Cortex of kidney (tissue), 1 donor: Measurements from ENCODE around the gene SLC4A4.

Experiments used
- DNase-seq: peaks from one replicate; lab custom pipeline; 2025; lab: John Stamatoyannopoulos, UW

SLC4A4 gene

GRCh38 chr4:71338846-71339593 is at the start of gene SLC4A4:
Gene SLC4A4, plus strand, starts transcription at chr4:71339020.
- DNase-seq = no peak

GRCh38 chr4:71290074-71290473 is 48.7 kb upstream of the SLC4A4 start:
- DNase-seq = no peak

GRCh38 chr4:71290476-71290875 is 48.3 kb upstream of the SLC4A4 start:
- no peak for DNase-seq

- DNase-seq = no peak
Observed at GRCh38 chr4:71292228-71292627, 46.6 kb upstream of the SLC4A4 start.

GRCh38 chr4:71293705-71294104 is 45.1 kb upstream of the SLC4A4 start:
- DNase-seq = no peak

GRCh38 chr4:71294301-71294700 is 44.5 kb upstream of the SLC4A4 start:
- no peak for DNase-seq

- DNase-seq = no peak
Observed at GRCh38 chr4:71296945-71297344, 41.9 kb upstream of the SLC4A4 start.

- DNase-seq = no peak
Observed at GRCh38 chr4:71300362-71300761, 38.5 kb upstream of the SLC4A4 start.

- no peak for DNase-seq
Observed at GRCh38 chr4:71300964-71301363, 37.9 kb upstream of the SLC4A4 start.

GRCh38 chr4:71303287-71303686 is 35.5 kb upstream of the SLC4A4 start:
- DNase-seq = no peak

- no peak for DNase-seq
Observed at GRCh38 chr4:71303850-71304249, 35.0 kb upstream of the SLC4A4 start.

- no peak for DNase-seq
Observed at GRCh38 chr4:71304289-71304850, 34.5 kb upstream of the SLC4A4 start.

GRCh38 chr4:71307729-71308128 is 31.1 kb upstream of the SLC4A4 start:
- no peak for DNase-seq

GRCh38 chr4:71322425-71322824 is 16.4 kb upstream of the SLC4A4 start:
- no peak for DNase-seq

GRCh38 chr4:71333368-71333767 is 5.5 kb upstream of the SLC4A4 start:
- no peak for DNase-seq

- no peak for DNase-seq
Observed at GRCh38 chr4:71333960-71334359, 4.9 kb upstream of the SLC4A4 start.

- DNase-seq = no peak
Observed at GRCh38 chr4:71334465-71334882, 4.3 kb upstream of the SLC4A4 start.

GRCh38 chr4:71343670-71344466 is 5.0 kb downstream of the SLC4A4 start:
- no peak for DNase-seq

GRCh38 chr4:71346710-71347109 is 7.9 kb downstream of the SLC4A4 start:
- DNase-seq = no peak

GRCh38 chr4:71348586-71348985 is 9.8 kb downstream of the SLC4A4 start:
- no peak for DNase-seq

- no peak for DNase-seq
Observed at GRCh38 chr4:71355045-71355444, 16.2 kb downstream of the SLC4A4 start.

GRCh38 chr4:71355971-71356370 is 17.2 kb downstream of the SLC4A4 start:
- DNase-seq = no peak
